Esophagus muscularis mucosa (tissue), 4 donors: ENCODE results near the gene PTTG1. TPM values are rescaled to one million over a fixed set of nuclear protein-coding genes. Genes with fewer than 3 reads are reported as not detected.

ENCODE experiments used
- DNase-seq: peaks from one replicate; pipeline ENCODE4 v3.0.0-alpha.2; 2017; ENCODE audit errors: extremely low spot score
- H3K27ac ChIP-seq, 4 donors: fragments of 200-600 bp; sonication (generic); replicated peaks in 1 of 4; 1 replicate in 3 of 4; 2 replicates in 1 of 4; pipeline ENCODE4 v1.5.1; 2016 to 2019; ENCODE audit warnings: mild to moderate bottlenecking in 1 of 4
- H3K27me3 ChIP-seq, 4 donors: fragments of 200-600 bp; sonication (generic); one replicate each; pipeline versions ENCODE4 v1.5.1 to v1.6.0; 2016 to 2019
- H3K36me3 ChIP-seq, 4 donors: fragments of 200-600 bp; sonication (generic); one replicate each; pipeline ENCODE4 v1.5.1; 2016 to 2019
- H3K4me1 ChIP-seq, 4 donors: fragments of 200-600 bp; sonication (generic); one replicate each; pipeline ENCODE4 v1.5.1; 2016 to 2019
- H3K4me3 ChIP-seq, 4 donors: fragments of 200-600 bp; sonication (generic); 1 replicate in 2 of 4; 2 replicates in 2 of 4; pipeline ENCODE4 v1.5.1; 2016 to 2019; ENCODE audit warnings: mild to moderate bottlenecking in 4 of 4, moderate library complexity in 1 of 4
- H3K9me3 ChIP-seq, 4 donors: fragments of 200-600 bp; sonication (generic); 1 replicate in 3 of 4; 2 replicates in 1 of 4; pipeline ENCODE4 v1.5.1; 2016 to 2019
- EP300 ChIP-seq: sonication (generic); formaldehyde crosslinking; IDR thresholded peaks from one replicate; pipeline ENCODE4 v1.6.1; 2017; ENCODE audit warnings: antibody characterized with exemption
- POLR2A ChIP-seq: fragments of 450-650 bp; IDR thresholded peaks from one replicate; pipeline ENCODE4 v1.6.1; 2017; ENCODE audit warnings: antibody characterized with exemption, moderate library complexity, mild to moderate bottlenecking, low read depth
- POLR2AphosphoS5 ChIP-seq, 2 donors: sonication (generic); formaldehyde crosslinking; IDR thresholded peaks; one replicate each; pipeline ENCODE4 v1.6.1; 2017; ENCODE audit warnings: antibody characterized with exemption in 2 of 2
- WGBS: methylation state at CpG from one replicate; pipeline ENCODE4 v1.1.5; 2018; 5-methylcytosine and 5-hydroxymethylcytosine counted together
- intact Hi-C: fragments of 100-400 bp; cut with DNase I; formaldehyde crosslinking; loops from one replicate; pipeline ENCODE4 v1.15.1; 2023
- total RNA-seq, 4 donors: library from RNA; depleted of rRNA; stranded (reverse); fragments of >200 nt; gene quantifications; one replicate each; pipeline versions ENCODE4 v1.1.0 to v1.2.1, GENCODE V29; 2016
- TF ChIP-seq, protein P1 (sequence below), 3 experiments: fragments of 200-600 bp in 2 of 3; fragments of 450-650 bp in 1 of 3; sonication (generic) in 2 of 3; IDR thresholded peaks; one replicate each; pipeline ENCODE4 v1.5.1; 2017 to 2019; ENCODE audit warnings: antibody characterized with exemption in 3 of 3, mild to moderate bottlenecking in 2 of 3, moderate library complexity in 1 of 3

Gene PTTG1
- total RNA-seq, 4 donors from 2014 or later: 2.6 to 6.3 (median 5.5) TPM; not detected in 1

DNA sequence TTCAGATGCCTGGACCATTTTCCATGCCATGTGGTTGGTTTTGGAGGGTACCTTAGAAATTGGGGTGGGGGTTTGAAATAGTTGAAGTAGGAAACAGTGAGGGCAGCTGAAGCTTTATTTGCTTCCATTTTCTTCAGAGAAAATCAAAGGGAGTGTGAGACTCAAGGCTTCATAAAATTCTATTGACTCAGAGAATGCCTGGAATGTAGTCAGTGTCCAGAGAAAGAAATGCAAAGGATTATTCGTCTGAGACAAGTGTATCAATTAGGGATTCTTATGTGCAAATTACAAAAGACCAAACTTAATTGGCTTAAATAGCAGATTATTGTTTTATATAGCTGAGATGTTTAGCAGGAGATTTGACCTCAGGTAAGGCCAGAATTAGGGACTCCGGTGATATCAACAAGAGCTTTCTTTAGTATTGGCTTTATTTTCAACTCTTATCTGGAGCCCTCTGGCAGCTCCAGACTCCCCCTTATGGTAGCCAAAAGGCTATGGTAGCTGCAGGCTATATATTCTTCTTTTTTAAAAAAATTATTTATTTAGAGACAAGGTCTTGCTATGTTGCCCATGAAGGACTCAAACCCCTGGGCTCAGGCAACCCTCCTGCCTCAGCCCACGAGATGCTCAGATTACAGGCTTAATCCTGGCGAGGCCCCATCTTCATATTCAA is 38.9 kb downstream of the PTTG1 start:
- Histone ChIP-seq H3K4me3 (no peak overlapping the region), H3K27ac (no peak overlapping the region), H3K27me3 (peaks cover 0 to 12% (median 0%) of the 10 kb centered on the region in 4 donors), H3K9me3 (no peaks in the 10 kb centered on the region), H3K4me1 (no peaks in the 10 kb centered on the region), H3K36me3 (no peaks in the 10 kb centered on the region)
- 82% methylated on average over 4 of the region's 4 CpGs for WGBS
- intact Hi-C loops: no loop called here
- no peak for DNase-seq
- TF ChIP-seq EP300: no peak
- TF ChIP-seq POLR2A: no peak
- TF ChIP-seq, protein P1, sequence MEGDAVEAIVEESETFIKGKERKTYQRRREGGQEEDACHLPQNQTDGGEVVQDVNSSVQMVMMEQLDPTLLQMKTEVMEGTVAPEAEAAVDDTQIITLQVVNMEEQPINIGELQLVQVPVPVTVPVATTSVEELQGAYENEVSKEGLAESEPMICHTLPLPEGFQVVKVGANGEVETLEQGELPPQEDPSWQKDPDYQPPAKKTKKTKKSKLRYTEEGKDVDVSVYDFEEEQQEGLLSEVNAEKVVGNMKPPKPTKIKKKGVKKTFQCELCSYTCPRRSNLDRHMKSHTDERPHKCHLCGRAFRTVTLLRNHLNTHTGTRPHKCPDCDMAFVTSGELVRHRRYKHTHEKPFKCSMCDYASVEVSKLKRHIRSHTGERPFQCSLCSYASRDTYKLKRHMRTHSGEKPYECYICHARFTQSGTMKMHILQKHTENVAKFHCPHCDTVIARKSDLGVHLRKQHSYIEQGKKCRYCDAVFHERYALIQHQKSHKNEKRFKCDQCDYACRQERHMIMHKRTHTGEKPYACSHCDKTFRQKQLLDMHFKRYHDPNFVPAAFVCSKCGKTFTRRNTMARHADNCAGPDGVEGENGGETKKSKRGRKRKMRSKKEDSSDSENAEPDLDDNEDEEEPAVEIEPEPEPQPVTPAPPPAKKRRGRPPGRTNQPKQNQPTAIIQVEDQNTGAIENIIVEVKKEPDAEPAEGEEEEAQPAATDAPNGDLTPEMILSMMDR (IDR thresholded peaks at IDR 0.05): no peak
- TF ChIP-seq POLR2AphosphoS5 (IDR thresholded peaks at IDR 0.05): no peak

DNA sequence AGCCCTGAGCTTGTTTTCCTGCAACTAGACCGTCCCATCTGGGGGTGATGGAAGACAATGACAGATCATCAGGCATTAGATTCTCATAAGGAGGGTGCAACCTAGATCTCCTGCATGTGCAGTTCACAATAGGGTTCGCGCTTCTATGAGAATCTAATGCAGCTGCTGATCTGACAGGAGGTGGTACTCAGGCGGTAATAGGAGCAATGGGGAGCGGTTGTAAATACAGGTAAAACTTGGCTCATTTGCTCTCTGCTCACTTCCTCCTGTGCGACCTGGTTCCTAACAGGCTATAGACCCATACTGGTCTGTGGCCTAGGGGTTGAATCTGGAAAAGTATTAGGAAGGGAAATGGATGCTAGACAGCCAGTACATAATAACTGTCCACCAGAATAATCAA is 39.7 kb downstream of the PTTG1 start:
- TF ChIP-seq EP300 (no peak), POLR2AphosphoS5 (IDR thresholded peaks at IDR 0.05) (no peak), POLR2A (no peak)
- TF ChIP-seq, protein P1 (IDR thresholded peaks at IDR 0.05): no peak
- H3K36me3 ChIP-seq: no peaks in the 10 kb centered on the region
- no peaks in the 10 kb centered on the region for H3K4me1 ChIP-seq
- DNase-seq: no peak
- H3K9me3 ChIP-seq: no peaks in the 10 kb centered on the region
- 87% methylated on average over 6 of the region's 6 CpGs for WGBS
- H3K4me3 ChIP-seq: no peak overlapping the region
- H3K27ac ChIP-seq: no peak overlapping the region
- intact Hi-C loops: no loop called here
- H3K27me3 ChIP-seq: peaks cover 0 to 3% (median 0%) of the 10 kb centered on the region in 4 donors

- DNase-seq: no peak
- Histone ChIP-seq H3K9me3 (no peaks in the 10 kb centered on the region), H3K27me3 (no peaks in the 10 kb centered on the region), H3K27ac (no peak overlapping the region), H3K4me1 (peaks cover 0 to 3% (median 0%) of the 10 kb centered on the region in 4 donors), H3K4me3 (no peak overlapping the region), H3K36me3 (no peaks in the 10 kb centered on the region)
- WGBS: 78% methylated on average over 2 of the region's 2 CpGs
- intact Hi-C loops: no loop called here
- no peak for TF ChIP-seq POLR2AphosphoS5 (IDR thresholded peaks at IDR 0.05)
- no peak for TF ChIP-seq POLR2A
- no peak for TF ChIP-seq EP300
- TF ChIP-seq, protein P1 (IDR thresholded peaks at IDR 0.05): no peak
These were observed 40.5 kb downstream of the PTTG1 start for GRCh38 chr5:160462167-160462566.

- no peak overlapping the region for H3K4me3 ChIP-seq
- H3K9me3 ChIP-seq: no peaks in the 10 kb centered on the region
- 85% methylated on average over 4 of the region's 4 CpGs for WGBS
- intact Hi-C loops: no loop called here
- TF ChIP-seq EP300 (no peak), POLR2A (no peak), POLR2AphosphoS5 (IDR thresholded peaks at IDR 0.05) (no peak)
- TF ChIP-seq, protein P1 (IDR thresholded peaks at IDR 0.05): no peak
- H3K27ac ChIP-seq: no peak overlapping the region
- peaks cover 0 to 13% (median 2%) of the 10 kb centered on the region in 4 donors for H3K4me1 ChIP-seq
- H3K36me3 ChIP-seq: no peaks in the 10 kb centered on the region
- DNase-seq: no peak
- no peaks in the 10 kb centered on the region for H3K27me3 ChIP-seq
These were observed 41.6 kb downstream of the PTTG1 start for GRCh38 chr5:160463227-160463626.
